ENCODE results near the gene CAPS. TPM values are rescaled to one million over a fixed set of nuclear protein-coding genes. Genes with fewer than 3 reads are reported as not detected.
"Not testable (repeated sequence)": the region's sequence is repeated elsewhere in the genome, so short reads cannot be mapped to it uniquely, and the experiment has no call there.

The CAPS gene
- polyA plus RNA-seq, result 16.7 TPM
- long read RNA-seq, donor 1, transcript CAPS-203 (5 exons, 3,750 nt), result major isoform, 6 of 6 reads
- long read RNA-seq, donor 1, partial matches to known transcripts, result 0 of 6 reads
- long read RNA-seq, donor 1, other reads (novel, unspliced or antisense), result 0 of 6 reads
- long read RNA-seq, donor 2, transcript CAPS-203 (5 exons, 3,750 nt), result major isoform, 9 of 9 reads
- long read RNA-seq, donor 2, partial matches to known transcripts, result 0 of 9 reads
- long read RNA-seq, donor 2, other reads (novel, unspliced or antisense), result 0 of 9 reads
- long read RNA-seq, donor 3, result 0 reads
- long read RNA-seq, donor 4, result 0 reads
- long read RNA-seq, donor 5, transcript CAPS-203 (5 exons, 3,750 nt), result major isoform, 12 of 12 reads
- long read RNA-seq, donor 5, partial matches to known transcripts, result 0 of 12 reads
- long read RNA-seq, donor 5, other reads (novel, unspliced or antisense), result 0 of 12 reads
- long read RNA-seq, donor 6, partial matches to known transcripts, result 0 of 4 reads
- long read RNA-seq, donor 6, other reads (novel, unspliced or antisense), result 0 of 4 reads
- long read RNA-seq, donor 7, transcript CAPS-203 (5 exons, 3,750 nt), result major isoform, 6 of 6 reads
- long read RNA-seq, donor 7, partial matches to known transcripts, result 0 of 6 reads
- long read RNA-seq, donor 7, other reads (novel, unspliced or antisense), result 0 of 6 reads
- long read RNA-seq, donor 8, partial matches to known transcripts, result 0 of 3 reads
- long read RNA-seq, donor 8, other reads (novel, unspliced or antisense), result 0 of 3 reads
- long read RNA-seq, donor 9, partial matches to known transcripts, result 0 of 5 reads
- long read RNA-seq, donor 9, other reads (novel, unspliced or antisense), result 0 of 5 reads
- long read RNA-seq, donor 10, transcript CAPS-203 (5 exons, 3,750 nt), result major isoform, 5 of 6 reads
- long read RNA-seq, donor 10, partial matches to known transcripts, result 0 of 6 reads
- long read RNA-seq, donor 10, other reads (novel, unspliced or antisense), result 0 of 6 reads
- long read RNA-seq, donor 11, transcript CAPS-203 (5 exons, 3,750 nt), result major isoform, 7 of 7 reads
- long read RNA-seq, donor 11, partial matches to known transcripts, result 0 of 7 reads
- long read RNA-seq, donor 11, other reads (novel, unspliced or antisense), result 0 of 7 reads

DNA sequence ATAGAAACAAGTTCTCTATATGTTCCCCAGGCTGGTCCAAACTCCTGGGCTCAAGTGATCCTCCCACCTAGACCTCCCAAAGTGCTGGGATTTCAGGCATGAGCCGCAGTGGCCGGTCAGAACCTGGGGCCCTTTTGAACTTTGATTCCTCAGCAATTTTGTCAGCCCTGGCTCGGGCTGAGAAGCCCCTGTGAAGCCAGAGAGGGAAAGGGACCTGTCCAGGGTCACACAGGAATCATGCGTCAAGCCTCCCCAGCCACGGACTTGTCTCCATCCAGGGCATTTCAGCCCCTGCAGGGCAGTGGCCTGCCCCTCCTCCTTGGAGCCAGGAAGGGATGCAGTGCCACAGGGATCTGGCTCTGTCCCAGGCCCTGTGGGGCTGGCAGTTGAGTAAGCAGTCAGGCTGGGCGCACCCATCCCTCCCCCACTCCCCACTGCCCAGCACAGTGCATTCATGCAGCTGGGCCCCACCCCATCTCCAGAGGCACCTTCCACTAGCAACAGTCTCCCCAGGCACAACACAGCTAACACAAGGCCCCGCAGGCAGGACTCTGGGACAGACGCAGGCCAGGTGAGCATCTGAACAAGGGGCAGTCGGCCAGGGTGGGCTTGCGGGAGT, at the start of gene CAPS:
TSS of gene CAPS (plus strand) at position 516 of the 619 bp plus-strand sequence. CDS start 153 bp downstream, outside the sequence.
- no peak within 1 kb of the TSS for H3K27ac ChIP-seq (ENCODE audit: low read length)
- no peak for DNase-seq

DNA sequence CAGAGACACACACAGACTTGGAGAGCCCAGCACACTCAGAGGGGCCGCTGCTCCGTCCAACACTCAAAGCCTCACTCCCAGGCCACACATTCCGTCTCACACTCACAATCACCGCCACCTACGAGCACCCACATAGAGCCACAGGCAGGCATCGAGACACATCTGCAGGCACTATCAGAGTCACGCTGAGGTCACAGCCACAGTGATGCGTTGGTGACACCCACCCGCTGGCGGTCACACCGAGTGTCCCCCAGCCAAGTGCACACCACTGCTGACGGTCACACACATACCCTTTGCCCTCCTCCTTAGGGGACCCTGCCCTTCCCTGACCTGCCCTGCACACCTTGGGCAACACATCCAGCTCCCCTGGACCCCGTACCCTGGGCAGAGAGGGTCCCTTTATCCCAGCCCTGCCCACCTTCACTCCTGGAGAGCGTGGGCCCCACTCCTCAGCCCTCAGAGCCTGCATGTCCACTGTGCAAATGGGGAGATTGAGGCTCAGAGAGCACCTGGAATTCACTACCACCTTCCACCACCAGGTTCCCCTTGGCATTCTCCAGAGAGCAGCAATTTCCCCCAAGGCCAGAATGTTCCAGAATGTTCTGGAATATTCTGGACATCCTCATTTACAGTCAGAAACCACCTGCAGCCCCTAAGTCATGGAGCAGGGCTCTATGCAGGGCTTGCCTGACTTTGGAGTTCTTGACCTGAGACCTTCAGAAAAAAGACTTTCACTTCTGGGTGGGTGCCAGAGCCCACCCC, 49.1 kb upstream of the CAPS start:
- Histone ChIP-seq H3K4me3 (ENCODE audit: low read length) (no peak overlapping the region), H3K4me1 (ENCODE audit: control insufficient read depth, insufficient read depth, low read length) (no peaks in the 10 kb centered on the region), H3K27me3 (ENCODE audit: control insufficient read depth, insufficient read depth, low read length) (no peaks in the 10 kb centered on the region), H3K9me3 (ENCODE audit: control insufficient read depth, low read depth, low read length) (no peaks in the 10 kb centered on the region), H3K27ac (ENCODE audit: low read length) (no peak overlapping the region), H3K36me3 (ENCODE audit: control insufficient read depth, insufficient read depth, low read length) (no peaks in the 10 kb centered on the region)
- DNase-seq, result no peak
- no CpG with 5 or more reads among the region's 14 CpGs for WGBS (ENCODE audit: insufficient coverage, low lambda C conversion rate)

More for the DNA sequence above, at the start of gene CAPS:
- Histone ChIP-seq H3K9me3 (ENCODE audit: control insufficient read depth, low read depth, low read length) (no peaks in the 10 kb centered on the region), H3K4me1 (ENCODE audit: control insufficient read depth, insufficient read depth, low read length) (peaks cover 14% of the 10 kb centered on the region), H3K27me3 (ENCODE audit: control insufficient read depth, insufficient read depth, low read length) (no peaks in the 10 kb centered on the region), H3K4me3 (ENCODE audit: low read length) (no peak within 1 kb of the TSS), H3K36me3 (ENCODE audit: control insufficient read depth, insufficient read depth, low read length) (peaks cover 46% of the 10 kb centered on the region)
- no CpG with 5 or more reads among the region's 10 CpGs for WGBS (ENCODE audit: insufficient coverage, low lambda C conversion rate)

DNA sequence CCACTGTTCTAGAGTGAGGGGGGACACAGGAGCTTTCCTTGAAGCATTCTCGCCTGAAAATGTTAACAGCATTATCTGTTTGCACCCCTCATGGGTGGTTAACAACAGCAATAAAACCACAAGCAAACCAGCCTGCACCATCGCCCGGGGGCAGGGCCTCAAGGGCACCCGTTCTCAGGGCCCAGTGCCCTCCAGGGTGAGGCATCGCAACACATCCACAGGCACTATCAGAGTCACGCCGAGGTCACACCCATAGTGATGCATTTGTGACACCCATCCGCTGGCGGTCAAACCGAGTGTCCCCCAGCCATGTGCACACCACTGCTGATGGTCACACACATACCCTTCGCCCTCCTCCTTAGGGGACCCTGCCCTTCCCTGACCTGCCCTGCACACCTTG, 48.3 kb upstream of the CAPS start:
- Histone ChIP-seq H3K9me3 (ENCODE audit: control insufficient read depth, low read depth, low read length) (no peaks in the 10 kb centered on the region), H3K27ac (ENCODE audit: low read length) (no peak overlapping the region), H3K4me1 (ENCODE audit: control insufficient read depth, insufficient read depth, low read length) (no peaks in the 10 kb centered on the region), H3K36me3 (ENCODE audit: control insufficient read depth, insufficient read depth, low read length) (no peaks in the 10 kb centered on the region), H3K4me3 (ENCODE audit: low read length) (no peak overlapping the region), H3K27me3 (ENCODE audit: control insufficient read depth, insufficient read depth, low read length) (no peaks in the 10 kb centered on the region)
- no CpG with 5 or more reads among the region's 11 CpGs for WGBS (ENCODE audit: insufficient coverage, low lambda C conversion rate)
- no peak for DNase-seq

DNA sequence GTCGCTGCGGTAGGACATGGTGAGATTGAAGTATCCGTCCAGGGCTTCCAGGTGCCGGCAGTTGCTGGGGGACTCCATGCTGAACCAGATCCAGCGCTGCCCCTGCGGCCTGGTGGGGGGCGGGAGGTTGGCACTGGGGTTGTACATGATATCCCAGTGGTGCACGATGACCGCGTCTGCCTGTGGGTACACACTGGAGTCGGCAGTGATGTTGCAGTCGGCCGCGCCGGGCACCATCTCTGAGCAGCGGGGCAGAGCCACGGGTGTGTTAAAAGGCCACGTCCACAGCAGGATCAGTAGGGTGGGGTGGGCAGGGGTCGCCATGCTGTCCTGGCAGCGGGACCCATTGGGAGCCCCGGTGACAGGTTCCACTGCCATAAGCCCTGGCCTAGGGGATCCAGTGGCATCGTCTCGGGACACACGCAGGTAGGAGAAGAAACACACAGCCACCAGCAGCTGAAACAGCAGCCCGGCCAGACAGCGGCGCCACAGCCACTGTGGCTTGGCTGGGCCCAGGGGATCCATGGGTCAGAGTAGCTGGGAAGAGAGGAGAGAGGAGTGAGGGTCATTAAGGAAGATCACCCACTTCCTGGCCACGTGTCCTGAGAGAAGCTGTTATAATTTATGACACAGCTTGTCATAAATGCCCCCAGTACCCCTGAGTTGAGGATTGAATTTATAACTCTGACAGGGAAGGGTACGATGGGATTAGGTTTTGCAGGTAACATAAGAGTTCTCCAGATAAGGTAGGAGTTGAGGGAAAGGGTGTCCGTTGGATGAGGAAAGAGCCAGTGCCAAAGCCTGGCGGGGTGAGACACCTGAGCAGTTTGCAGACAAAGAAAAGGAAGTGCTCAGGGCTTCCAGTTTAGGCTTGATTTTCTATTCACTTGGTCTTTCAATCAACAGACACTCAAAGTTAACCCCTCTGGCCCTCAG, 46.6 kb upstream of the CAPS start:
- H3K27me3 ChIP-seq (ENCODE audit: control insufficient read depth, insufficient read depth, low read length), result no peaks in the 10 kb centered on the region
- no peak overlapping the region for H3K4me3 ChIP-seq (ENCODE audit: low read length)
- H3K9me3 ChIP-seq (ENCODE audit: control insufficient read depth, low read depth, low read length), result no peaks in the 10 kb centered on the region
- H3K4me1 ChIP-seq (ENCODE audit: control insufficient read depth, insufficient read depth, low read length), result no peaks in the 10 kb centered on the region
- DNase-seq, result no peak
- no peak overlapping the region for H3K27ac ChIP-seq (ENCODE audit: low read length)
- no CpG with 5 or more reads among the region's 31 CpGs for WGBS (ENCODE audit: insufficient coverage, low lambda C conversion rate)
- no peaks in the 10 kb centered on the region for H3K36me3 ChIP-seq (ENCODE audit: control insufficient read depth, insufficient read depth, low read length)

DNA sequence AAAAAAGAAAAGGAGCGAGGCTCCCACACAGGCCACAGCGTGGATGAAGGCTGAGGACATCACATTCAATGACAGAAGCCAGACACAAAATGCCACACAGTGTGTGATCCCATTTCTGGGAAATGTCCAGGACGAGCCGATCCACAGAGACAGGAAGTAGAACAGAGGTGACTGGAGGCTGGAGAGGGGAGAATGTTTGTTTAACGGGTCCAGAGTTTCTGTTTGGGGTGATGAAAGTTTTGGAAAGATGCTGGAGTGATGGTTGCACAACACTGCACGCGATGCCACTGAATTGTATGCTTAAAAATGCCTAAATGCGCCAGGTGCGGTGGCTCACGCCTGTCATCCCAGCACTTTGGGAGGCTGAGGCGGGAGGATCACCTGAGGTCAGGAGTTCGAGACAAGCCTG, 43.1 kb upstream of the CAPS start:
- Histone ChIP-seq H3K27ac (ENCODE audit: low read length) (no peak overlapping the region), H3K4me1 (ENCODE audit: control insufficient read depth, insufficient read depth, low read length) (peaks cover 5% of the 10 kb centered on the region), H3K9me3 (ENCODE audit: control insufficient read depth, low read depth, low read length) (no peaks in the 10 kb centered on the region), H3K4me3 (ENCODE audit: low read length) (no peak overlapping the region), H3K36me3 (ENCODE audit: control insufficient read depth, insufficient read depth, low read length) (no peaks in the 10 kb centered on the region), H3K27me3 (ENCODE audit: control insufficient read depth, insufficient read depth, low read length) (no peaks in the 10 kb centered on the region)
- WGBS (ENCODE audit: insufficient coverage, low lambda C conversion rate), result no CpG with 5 or more reads among the region's 12 CpGs
- DNase-seq, result no peak

DNA sequence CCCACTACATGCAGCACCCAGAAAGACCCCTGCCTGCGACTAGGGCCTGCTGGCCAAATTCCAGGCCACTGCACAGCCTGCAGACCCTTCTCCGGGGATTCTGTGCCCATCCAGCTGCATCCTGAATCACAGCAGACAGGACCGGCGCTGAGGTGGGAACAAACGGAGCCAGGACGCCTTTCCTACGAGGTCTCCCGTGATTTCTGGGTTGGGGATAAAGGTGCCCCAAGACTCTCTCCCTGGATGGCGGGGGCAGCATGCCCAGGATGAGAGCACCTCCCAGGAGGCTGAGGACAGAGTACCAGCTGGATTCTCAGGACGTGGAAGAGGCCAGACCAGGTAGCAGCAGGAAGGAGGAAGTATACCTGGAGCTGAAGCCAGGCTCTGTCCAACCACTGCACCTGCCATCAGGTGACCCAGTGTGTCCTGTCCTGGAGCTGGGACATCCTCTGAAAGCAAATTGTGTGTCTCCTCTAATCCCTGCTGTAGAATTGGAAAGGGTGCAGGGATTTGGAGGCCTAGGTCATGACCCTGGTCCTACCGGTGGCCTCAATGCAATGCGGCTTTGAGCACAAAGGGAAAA, 40.3 kb upstream of the CAPS start:
- H3K27ac ChIP-seq (ENCODE audit: low read length), result no peak overlapping the region
- no peak for DNase-seq
- no peaks in the 10 kb centered on the region for H3K9me3 ChIP-seq (ENCODE audit: control insufficient read depth, low read depth, low read length)
- H3K4me3 ChIP-seq (ENCODE audit: low read length), result no peak overlapping the region
- no peaks in the 10 kb centered on the region for H3K27me3 ChIP-seq (ENCODE audit: control insufficient read depth, insufficient read depth, low read length)
- no CpG with 5 or more reads among the region's 12 CpGs for WGBS (ENCODE audit: insufficient coverage, low lambda C conversion rate)
- no peaks in the 10 kb centered on the region for H3K36me3 ChIP-seq (ENCODE audit: control insufficient read depth, insufficient read depth, low read length)
- peaks cover 10% of the 10 kb centered on the region for H3K4me1 ChIP-seq (ENCODE audit: control insufficient read depth, insufficient read depth, low read length)

DNA sequence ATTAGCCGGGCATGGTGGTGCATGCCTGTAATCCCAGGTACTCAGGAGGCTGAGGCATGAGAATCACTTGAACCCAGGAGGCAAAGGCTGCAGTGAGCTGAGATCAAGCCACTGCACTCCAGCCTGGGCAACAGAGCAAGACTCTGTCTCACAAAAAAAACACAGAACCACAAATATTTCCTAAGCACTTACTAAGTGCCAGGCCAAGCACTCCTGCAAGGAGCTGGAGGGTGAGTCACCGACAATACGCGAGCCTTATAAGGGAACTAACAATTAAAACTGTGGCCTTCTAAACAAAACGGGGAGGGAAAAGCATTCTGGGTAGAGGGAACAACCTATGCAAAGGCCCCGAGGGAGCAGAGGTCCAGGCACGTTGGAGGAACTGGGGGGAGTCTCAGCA, 39.6 kb upstream of the CAPS start:
- DNase-seq; H3K27ac ChIP-seq (ENCODE audit: low read length); H3K36me3 ChIP-seq (ENCODE audit: control insufficient read depth, insufficient read depth, low read length); H3K4me3 ChIP-seq (ENCODE audit: low read length); H3K4me1 ChIP-seq (ENCODE audit: control insufficient read depth, insufficient read depth, low read length); H3K9me3 ChIP-seq (ENCODE audit: control insufficient read depth, low read depth, low read length); H3K27me3 ChIP-seq (ENCODE audit: control insufficient read depth, insufficient read depth, low read length): not testable (repeated sequence)
- no CpG with 5 or more reads among the region's 7 CpGs for WGBS (ENCODE audit: insufficient coverage, low lambda C conversion rate)

DNA sequence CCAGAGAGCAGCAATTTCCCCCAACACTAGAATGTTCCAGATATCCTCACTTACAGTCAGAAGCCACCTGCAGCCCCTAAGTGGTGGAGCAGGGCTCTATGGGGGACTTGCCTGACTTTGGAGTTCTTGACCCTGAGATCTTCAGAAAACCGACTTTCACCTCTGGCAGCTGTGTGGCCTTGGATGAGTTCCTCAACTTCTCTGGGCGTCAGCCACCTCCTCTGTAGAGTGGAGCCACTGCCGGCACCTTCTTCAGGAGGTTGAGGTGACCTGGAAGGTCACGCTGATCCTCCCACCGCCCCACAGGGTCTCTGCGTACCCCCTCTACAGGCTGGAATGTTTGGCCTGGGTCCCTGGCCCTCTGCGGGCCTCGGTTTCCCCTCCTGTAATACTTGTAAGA, 36.6 kb upstream of the CAPS start:
- Histone ChIP-seq H3K4me3 (ENCODE audit: low read length) (no peak overlapping the region), H3K36me3 (ENCODE audit: control insufficient read depth, insufficient read depth, low read length) (no peaks in the 10 kb centered on the region), H3K27ac (ENCODE audit: low read length) (no peak overlapping the region), H3K27me3 (ENCODE audit: control insufficient read depth, insufficient read depth, low read length) (peaks cover 9% of the 10 kb centered on the region), H3K9me3 (ENCODE audit: control insufficient read depth, low read depth, low read length) (no peaks in the 10 kb centered on the region), H3K4me1 (ENCODE audit: control insufficient read depth, insufficient read depth, low read length) (peaks cover 16% of the 10 kb centered on the region)
- DNase-seq, result no peak
- no CpG with 5 or more reads among the region's 8 CpGs for WGBS (ENCODE audit: insufficient coverage, low lambda C conversion rate)

DNA sequence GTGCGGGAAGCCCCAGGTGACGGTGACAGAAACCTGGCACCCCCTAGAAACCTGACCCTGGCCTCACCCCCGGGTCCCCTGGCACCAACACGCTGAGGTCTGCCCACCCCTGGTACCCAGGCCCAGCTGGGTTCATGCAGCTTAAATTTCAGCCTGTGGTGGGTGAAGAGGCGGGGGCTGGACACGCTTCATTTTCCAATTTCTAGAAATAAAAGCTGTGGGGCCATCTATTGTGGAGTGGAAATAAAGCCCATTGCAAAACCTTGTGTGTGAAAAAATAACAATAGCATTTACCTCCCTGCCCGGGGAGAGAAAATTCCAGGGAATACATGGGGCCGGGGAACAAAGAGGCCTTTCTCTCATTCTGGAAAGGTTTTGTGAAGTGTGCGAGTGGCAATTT, 36.2 kb upstream of the CAPS start:
- WGBS (ENCODE audit: insufficient coverage, low lambda C conversion rate), result no CpG with 5 or more reads among the region's 9 CpGs
- no peak overlapping the region for H3K4me3 ChIP-seq (ENCODE audit: low read length)
- no peak for DNase-seq

More for the DNA sequence above, 36.2 kb upstream of the CAPS start:
- no peaks in the 10 kb centered on the region for H3K36me3 ChIP-seq (ENCODE audit: control insufficient read depth, insufficient read depth, low read length)
- no peak overlapping the region for H3K27ac ChIP-seq (ENCODE audit: low read length)
- peaks cover 16% of the 10 kb centered on the region for H3K4me1 ChIP-seq (ENCODE audit: control insufficient read depth, insufficient read depth, low read length)
- H3K9me3 ChIP-seq (ENCODE audit: control insufficient read depth, low read depth, low read length), result no peaks in the 10 kb centered on the region
- H3K27me3 ChIP-seq (ENCODE audit: control insufficient read depth, insufficient read depth, low read length), result peaks cover 9% of the 10 kb centered on the region
